ENCODE measurements around the gene MS4A13. TPM values are rescaled to one million over a fixed set of nuclear protein-coding genes. Genes with fewer than 3 reads are reported as not detected.

MS4A13 gene
- total RNA-seq, 4 donors from 2014 or later, result not detected

DNA sequence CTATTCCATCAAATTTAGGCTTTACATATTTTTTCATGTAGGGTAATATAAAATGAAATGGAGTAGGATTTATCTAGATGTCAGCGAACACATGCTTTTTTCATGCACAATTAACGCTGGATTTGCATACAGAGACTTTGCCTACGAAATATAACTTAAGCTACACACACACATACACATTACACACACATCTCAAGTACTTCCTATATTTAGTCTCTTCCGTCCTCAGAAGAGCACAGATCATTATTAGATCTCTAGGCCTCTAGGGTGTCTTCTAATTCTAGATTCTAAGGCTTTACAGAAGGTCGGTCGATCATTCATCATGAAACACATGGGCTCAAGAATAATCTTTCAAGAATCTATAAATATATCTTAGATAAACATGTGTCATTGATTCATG is 3.8 kb upstream of the MS4A13 start:
- Histone ChIP-seq H3K27me3 (no peaks in the 10 kb centered on the region), H3K9me3 (no peaks in the 10 kb centered on the region), H3K36me3 (no peaks in the 10 kb centered on the region), H3K4me1 (peaks cover 0 to 3% (median 0%) of the 10 kb centered on the region in 4 donors), H3K27ac (no peak overlapping the region), H3K4me3 (no peak overlapping the region)
- no peak for DNase-seq
- intact Hi-C loops (cut with DNase I; ENCODE audit: low total_unique reads), result no loop called here
- 61 to 75% methylated on average over 6 of the region's 6 CpGs for WGBS, 2 donors (ENCODE audit: low coverage in 1 of 2)
- in situ Hi-C loops (cut with MboI; ENCODE audit: low pct_ligation_motif_present in 1 of 4, low pct_unique_long_range_greater_than_20kb in 1 of 4, low sequenced_read_pairs in 3 of 4), result no loop called here
- TF ChIP-seq POLR2A (IDR thresholded peaks at IDR 0.05), result no peak

DNA sequence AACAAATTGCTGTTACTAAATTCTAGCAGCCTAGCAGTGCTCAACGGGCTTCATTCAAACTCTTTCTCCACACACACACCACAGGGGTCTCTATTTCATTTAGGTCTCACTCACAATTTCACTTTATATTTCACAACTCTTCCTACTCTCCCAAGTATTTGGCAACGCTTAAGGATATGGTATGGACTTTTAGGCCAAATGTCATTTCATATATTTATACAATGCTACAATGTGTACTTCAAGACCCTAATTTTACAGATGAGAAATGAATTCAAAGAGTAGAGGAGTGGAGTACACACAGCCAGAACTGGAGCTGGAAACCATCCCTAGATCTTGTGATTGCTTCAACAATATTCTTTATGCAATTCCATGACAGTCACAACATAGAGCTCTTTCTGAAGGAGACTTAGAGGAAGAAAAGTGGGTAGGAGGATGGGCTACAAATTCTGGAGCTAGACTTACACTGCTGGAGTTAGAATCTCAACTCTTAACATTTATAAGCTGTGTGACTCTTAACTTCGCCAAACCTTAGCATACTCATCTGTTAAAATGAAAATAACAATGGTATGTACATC is 2.5 kb upstream of the MS4A13 start:
- Histone ChIP-seq H3K27me3 (no peaks in the 10 kb centered on the region), H3K9me3 (no peaks in the 10 kb centered on the region), H3K4me3 (no peak overlapping the region), H3K4me1 (peaks cover 0 to 3% (median 0%) of the 10 kb centered on the region in 4 donors), H3K27ac (no peak overlapping the region), H3K36me3 (no peaks in the 10 kb centered on the region)
- 64 to 73% methylated on average over 3 of the region's 3 CpGs for WGBS, 2 donors (ENCODE audit: low coverage in 1 of 2)
- in situ Hi-C loops (cut with MboI; ENCODE audit: low pct_ligation_motif_present in 1 of 4, low pct_unique_long_range_greater_than_20kb in 1 of 4, low sequenced_read_pairs in 3 of 4), result no loop called here
- intact Hi-C loops (cut with DNase I; ENCODE audit: low total_unique reads), result no loop called here
- TF ChIP-seq CTCF (IDR thresholded peaks at IDR 0.05), result no peak
- no peak for TF ChIP-seq POLR2A (IDR thresholded peaks at IDR 0.05)
- TF ChIP-seq EP300 (IDR thresholded peaks at IDR 0.05; ENCODE audit: low read depth), result no peak
- no peak for TF ChIP-seq POLR2AphosphoS5 (IDR thresholded peaks at IDR 0.05)
- DNase-seq, result no peak

DNA sequence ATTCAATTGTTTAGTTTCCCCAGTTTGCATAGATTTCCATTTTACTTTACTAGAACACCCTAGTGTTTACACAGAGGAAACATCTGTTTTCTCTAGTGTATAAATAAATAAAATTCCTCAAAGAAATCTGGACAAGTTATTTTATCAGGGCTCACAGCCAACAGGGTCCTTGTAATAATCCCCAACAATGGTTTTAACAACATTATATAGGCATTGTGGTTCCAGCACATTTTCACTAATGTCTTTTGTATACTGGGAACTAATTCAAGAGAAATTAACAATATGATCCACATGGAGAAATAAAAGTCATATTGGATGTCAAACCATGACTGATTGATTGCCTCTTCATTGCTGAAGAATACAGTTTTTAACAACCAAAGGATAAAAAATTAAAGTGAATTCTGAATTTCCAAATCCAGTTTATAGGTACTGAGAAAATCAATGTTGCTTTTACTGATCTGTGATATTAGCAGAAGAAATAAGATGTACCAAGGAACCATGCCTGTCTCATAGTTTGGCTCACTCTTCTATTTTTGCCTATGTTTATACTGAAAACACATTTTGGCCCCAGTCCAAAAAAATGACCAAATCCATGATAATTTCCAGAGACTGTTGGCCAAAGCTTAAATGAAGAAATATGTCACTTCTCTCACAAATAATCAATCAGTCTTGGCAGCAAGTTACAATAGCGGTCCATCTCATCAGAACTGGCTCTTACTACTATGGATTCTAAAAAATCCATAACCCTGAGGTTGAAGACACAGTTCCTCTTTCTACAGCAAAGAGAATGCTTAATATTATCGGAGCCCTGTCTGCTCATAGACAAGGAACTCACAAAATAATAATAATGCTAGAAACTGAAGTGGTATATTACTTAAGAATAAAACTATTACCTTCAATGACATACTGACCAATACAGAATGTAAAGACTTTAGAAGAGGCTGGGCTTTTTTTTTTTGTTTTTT is 1.4 kb upstream of the MS4A13 start:
- in situ Hi-C loops (cut with MboI; ENCODE audit: low pct_ligation_motif_present in 1 of 4, low pct_unique_long_range_greater_than_20kb in 1 of 4, low sequenced_read_pairs in 3 of 4) (no loop called here), intact Hi-C loops (cut with DNase I; ENCODE audit: low total_unique reads) (no loop called here)
- 73 to 83% methylated on average over 1 to 2 of the region's 2 CpGs for WGBS, 2 donors (ENCODE audit: low coverage in 1 of 2)
- TF ChIP-seq POLR2A (IDR thresholded peaks at IDR 0.05) (no peak), CTCF (IDR thresholded peaks at IDR 0.05) (no peak), EP300 (IDR thresholded peaks at IDR 0.05; ENCODE audit: low read depth) (no peak), POLR2AphosphoS5 (IDR thresholded peaks at IDR 0.05) (no peak)
- Histone ChIP-seq H3K9me3 (no peaks in the 10 kb centered on the region), H3K4me3 (no peak overlapping the region), H3K4me1 (peaks cover 0 to 3% (median 0%) of the 10 kb centered on the region in 4 donors), H3K27ac (no peak overlapping the region), H3K27me3 (no peaks in the 10 kb centered on the region), H3K36me3 (no peaks in the 10 kb centered on the region)
- no peak for DNase-seq

DNA sequence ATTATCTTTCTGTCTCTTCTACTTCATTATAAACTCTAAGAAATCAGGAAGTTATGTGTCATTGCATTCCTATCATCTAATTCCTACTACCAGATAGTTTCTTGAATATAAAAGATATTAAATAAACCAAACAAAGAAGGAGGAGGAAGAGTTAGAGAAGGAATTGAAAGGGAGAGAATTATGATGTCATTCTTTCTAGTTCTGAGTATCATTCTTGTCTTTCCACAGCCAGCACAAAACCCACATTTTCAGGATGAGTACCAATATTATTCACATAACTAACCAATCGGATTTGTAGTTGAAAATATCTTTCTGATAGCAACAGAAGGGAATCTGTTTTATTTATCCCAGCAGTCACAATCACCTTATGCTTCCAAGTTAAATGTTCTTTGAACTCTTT is 13.3 kb downstream of the MS4A13 start:
- Histone ChIP-seq H3K27ac (no peak overlapping the region), H3K27me3 (no peaks in the 10 kb centered on the region), H3K4me3 (no peak overlapping the region), H3K4me1 (no peaks in the 10 kb centered on the region), H3K9me3 (no peaks in the 10 kb centered on the region), H3K36me3 (no peaks in the 10 kb centered on the region)
- no peak for DNase-seq
- intact Hi-C loops (cut with DNase I; ENCODE audit: low total_unique reads) (no loop called here), in situ Hi-C loops (cut with MboI; ENCODE audit: low pct_ligation_motif_present in 1 of 4, low pct_unique_long_range_greater_than_20kb in 1 of 4, low sequenced_read_pairs in 3 of 4) (no loop called here)
- 63 to 73% methylated on average over 1 of the region's 1 CpG for WGBS, 2 donors (ENCODE audit: low coverage in 1 of 2)
- TF ChIP-seq POLR2A (IDR thresholded peaks at IDR 0.05) (no peak), EP300 (IDR thresholded peaks at IDR 0.05; ENCODE audit: low read depth) (no peak), POLR2AphosphoS5 (IDR thresholded peaks at IDR 0.05) (no peak), CTCF (IDR thresholded peaks at IDR 0.05) (no peak)
